H1 (cell line): ENCODE results near the gene PPP1R3G. TPM values are rescaled to one million over a fixed set of nuclear protein-coding genes. Genes with fewer than 3 reads are reported as not detected.

Source experiments
- RFX5 ChIP-seq: IDR thresholded peaks from 2 replicates; pipeline ENCODE4 v1.6.1; 2011; ENCODE audit warnings: low read depth, low read length, improper control_type of control experiment, borderline replicate concordance
- RXRA ChIP-seq: IDR thresholded peaks from 2 replicates; pipeline ENCODE4 v1.6.1; 2011; ENCODE audit warnings: low read depth, mild to moderate bottlenecking, low read length, moderate library complexity; ENCODE audit not compliant: insufficient read depth
- polyA plus RNA-seq, 7 experiments: library from polyadenylated mRNA; depleted of rRNA in 3 of 7; stranded (reverse) in 5 of 7; unstranded in 2 of 7; fragments of >200 nt in 5 of 7; fragments of 200-250 nt in 2 of 7; gene quantifications; 1 replicate in 5 of 7; 2 replicates in 1 of 7; 4 replicates in 1 of 7; pipeline versions ENCODE4 v1.2.1 to v1.2.3, GENCODE V29; 2011 to 2013; ENCODE audit warnings: missing spikeins in 2 of 7, mixed read lengths in 2 of 7
- total RNA-seq: library from RNA; stranded (reverse); fragmentation: NEBNext Ultra II Directional; extraction: Animal tissue kit (Norgen Biotek cat#: 25700); gene quantifications from 2 replicates; pipeline ENCODE4 v1.2.1, GENCODE V29; 2021
- TF ChIP-seq, protein P1 (sequence below): IDR thresholded peaks from 2 replicates; pipeline ENCODE4 v1.6.1; 2012; ENCODE audit warnings: inconsistent platforms

Gene PPP1R3G
- total and polyA plus RNA-seq, 2 of the 8 experiments (the other 6 are each of a cell fraction or from before 2014, with no cell fraction given) = 0.03 to 0.09 TPM

DNA sequence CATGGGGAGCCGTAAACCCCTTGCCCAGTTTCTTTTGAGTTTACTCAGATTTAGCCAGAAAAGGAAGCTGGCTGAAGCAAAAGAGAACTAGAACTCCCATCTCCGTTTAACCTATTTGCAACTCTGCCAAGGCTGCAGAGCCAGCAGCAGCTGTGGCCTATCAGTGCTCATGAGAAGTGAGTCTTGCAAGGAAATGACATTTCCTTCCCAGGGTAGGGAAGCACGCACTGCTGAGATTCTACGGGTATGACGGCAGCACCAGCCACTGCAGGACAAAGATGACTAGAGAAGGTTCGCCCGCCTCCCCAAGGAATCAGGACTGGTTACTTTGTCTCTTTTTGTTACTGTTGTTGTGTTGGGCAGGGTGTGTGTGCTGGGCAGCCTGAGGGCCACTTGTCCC lies 47.6 kb downstream of the PPP1R3G start (continued):
- TF ChIP-seq, protein P1, sequence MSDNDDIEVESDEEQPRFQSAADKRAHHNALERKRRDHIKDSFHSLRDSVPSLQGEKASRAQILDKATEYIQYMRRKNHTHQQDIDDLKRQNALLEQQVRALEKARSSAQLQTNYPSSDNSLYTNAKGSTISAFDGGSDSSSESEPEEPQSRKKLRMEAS = no peak
- TF ChIP-seq RXRA (no peak), RFX5 (no peak)
